IMR-90 (cell line): ENCODE measurements around the gene MPZL3. TPM values are rescaled to one million over a fixed set of nuclear protein-coding genes. Genes with fewer than 3 reads are reported as not detected.

ENCODE experiments used
- ATAC-seq: fragments of 200-7000 bp; cut with Tn5 transposase; 2 replicates; pipeline ENCODE4 v1.9.1; 2020; ENCODE audit warnings: low read depth, mild to moderate bottlenecking, moderate library complexity
- BruUV-seq: library from RNA; stranded (reverse); fragments of 400-500 nt; replicated peaks from 2 replicates; lab custom pipeline; 2021; lab: Mats Ljungman, UMichigan
- CTCF ChIA-PET: fragments of 300-600 bp; formaldehyde crosslinking; extraction: SDS; loops from one replicate; lab custom pipeline; 2021; ENCODE audit warnings: antibody characterized with exemption; lab: Yijun Ruan, JAX
- POLR2A ChIA-PET: fragments of 300-600 bp; sonication (Branson Sonifier 250); formaldehyde crosslinking; loops from one replicate; lab custom pipeline; 2022; ENCODE audit warnings: antibody characterized with exemption; ENCODE audit not compliant: unreplicated experiment; lab: Charles Lee
- DNase-seq: peaks from one replicate; pipeline ENCODE4 v3.0.0; 2013
- H2AFZ ChIP-seq: replicated peaks from 2 replicates; pipeline ENCODE3; 2013; ENCODE audit warnings: low read length, mild to moderate bottlenecking; ENCODE audit not compliant: poor library complexity
- H2AK5ac ChIP-seq: 2 replicates; pipeline ENCODE4 v1.6.1; 2013; ENCODE audit warnings: low read depth, low read length, inconsistent platforms
- H2AK9ac ChIP-seq: replicated peaks from 2 replicates; pipeline ENCODE3; 2013; ENCODE audit warnings: mild to moderate bottlenecking, low read depth, low read length, moderate library complexity; ENCODE audit not compliant: poor library complexity
- H2BK120ac ChIP-seq: 2 replicates; pipeline ENCODE4 v1.6.1; 2013; ENCODE audit warnings: low read depth, low read length, inconsistent platforms
- H2BK15ac ChIP-seq: 3 replicates; pipeline ENCODE4 v1.6.1; 2013; ENCODE audit warnings: low read depth, low read length, inconsistent platforms
- H2BK20ac ChIP-seq: 2 replicates; pipeline ENCODE4 v1.6.1; 2013; ENCODE audit warnings: low read depth, mild to moderate bottlenecking, inconsistent platforms, low read length, moderate library complexity
- H2BK5ac ChIP-seq: 2 replicates; pipeline ENCODE4 v1.6.1; 2013; ENCODE audit warnings: mild to moderate bottlenecking, low read depth, low read length, inconsistent platforms; ENCODE audit not compliant: poor library complexity, severe bottlenecking
- H3K14ac ChIP-seq: replicated peaks from 2 replicates; pipeline ENCODE4 v1.6.1; 2013; ENCODE audit warnings: low read depth, low read length, inconsistent platforms
- H3K18ac ChIP-seq: 2 replicates; pipeline ENCODE4 v1.6.1; 2013; ENCODE audit warnings: low read depth, low read length, control low read depth
- H3K23ac ChIP-seq: 2 replicates; pipeline ENCODE4 v1.6.1; 2013; ENCODE audit warnings: low read depth, low read length, inconsistent platforms
- H3K27ac ChIP-seq: 2 replicates; pipeline ENCODE4 v1.5.1; 2013; ENCODE audit warnings: mild to moderate bottlenecking, control low read depth, low read length; ENCODE audit not compliant: insufficient read depth
- H3K27me3 ChIP-seq: 2 replicates; pipeline ENCODE4 v1.6.1; 2013; ENCODE audit warnings: low read length; ENCODE audit not compliant: control insufficient read depth, insufficient read depth
- H3K36me3 ChIP-seq: 2 replicates; pipeline ENCODE4 v1.6.1; 2013; ENCODE audit warnings: low read length, mixed read lengths; ENCODE audit not compliant: control insufficient read depth, insufficient read depth
- H3K4ac ChIP-seq: 2 replicates; pipeline ENCODE4 v1.6.1; 2013; ENCODE audit warnings: low read depth, low read length, inconsistent platforms
- H3K4me1 ChIP-seq: 2 replicates; pipeline ENCODE4 v1.6.1; 2013; ENCODE audit warnings: low read length, mixed read lengths; ENCODE audit not compliant: control insufficient read depth, insufficient read depth
- H3K4me2 ChIP-seq: 2 replicates; pipeline ENCODE4 v1.6.1; 2013; ENCODE audit warnings: low read depth, mild to moderate bottlenecking, control low read depth, low read length, moderate library complexity
- H3K4me3 ChIP-seq: 2 replicates; pipeline ENCODE4 v1.5.1; 2013; ENCODE audit warnings: low read depth, mild to moderate bottlenecking, control low read depth, low read length, moderate library complexity; ENCODE audit not compliant: insufficient read depth
- H3K56ac ChIP-seq: 2 replicates; pipeline ENCODE4 v1.6.1; 2013; ENCODE audit warnings: low read length, inconsistent platforms; ENCODE audit not compliant: insufficient read depth; ENCODE audit errors: extremely low read depth
- H3K79me1 ChIP-seq, 2 experiments: 2 replicates each; pipeline ENCODE4 v1.6.1; 2013; ENCODE audit warnings: low read length in 2 of 2, inconsistent platforms in 1 of 2, low read depth in 1 of 2
- H3K9ac ChIP-seq: 2 replicates; pipeline ENCODE4 v1.6.1; 2013; ENCODE audit warnings: low read depth, low read length, control low read depth
- H3K9me1 ChIP-seq: 2 replicates; pipeline ENCODE4 v1.6.1; 2013; ENCODE audit warnings: low read length, inconsistent platforms; ENCODE audit not compliant: insufficient read depth
- H3K9me3 ChIP-seq: 2 replicates; pipeline ENCODE4 v1.6.1; 2013; ENCODE audit warnings: low read length; ENCODE audit not compliant: control insufficient read depth, insufficient read depth
- H4K20me1 ChIP-seq: 2 replicates; pipeline ENCODE4 v1.6.1; 2013; ENCODE audit warnings: low read length, inconsistent platforms; ENCODE audit not compliant: insufficient read depth
- H4K5ac ChIP-seq: 2 replicates; pipeline ENCODE4 v1.6.1; 2013; ENCODE audit warnings: mild to moderate bottlenecking, low read depth, low read length, control low read depth
- H4K8ac ChIP-seq, 2 experiments: 2 replicates each; pipeline ENCODE4 v1.6.1; 2013; ENCODE audit warnings: low read depth in 2 of 2, low read length in 2 of 2, control low read depth in 1 of 2, inconsistent platforms in 1 of 2
- H4K91ac ChIP-seq: 2 replicates; pipeline ENCODE4 v1.6.1; 2013; ENCODE audit warnings: low read depth, low read length, inconsistent platforms; ENCODE audit not compliant: insufficient read depth
- BHLHE40 ChIP-seq: fragments of 150-350 bp; IDR thresholded peaks from 2 replicates; pipeline ENCODE4 v1.6.1; 2016; ENCODE audit warnings: mild to moderate bottlenecking, low read depth, low read length
- CHD1 ChIP-seq: IDR thresholded peaks from 2 replicates; pipeline ENCODE4 v1.6.1; 2012; ENCODE audit warnings: low read depth, low read length, improper control_type of control experiment
- MAZ ChIP-seq: IDR thresholded peaks from 2 replicates; pipeline ENCODE4 v1.6.1; 2012; ENCODE audit warnings: low read depth, mild to moderate bottlenecking, low read length, improper control_type of control experiment, moderate library complexity, borderline replicate concordance
- NFE2L2 ChIP-seq: fragments of 150-350 bp; IDR thresholded peaks from 2 replicates; pipeline ENCODE4 v1.6.1; 2016; ENCODE audit warnings: low read depth, mild to moderate bottlenecking, low read length
- POLR2A ChIP-seq: IDR thresholded peaks from 2 replicates; pipeline ENCODE4 v1.6.1; 2012; ENCODE audit warnings: mild to moderate bottlenecking, low read depth, low read length
- RAD21 ChIP-seq: IDR thresholded peaks from 2 replicates; pipeline ENCODE4 v1.6.1; 2012; ENCODE audit warnings: low read length, improper control_type of control experiment
- WGBS, 2 experiments: methylation state at CpG; one replicate each; pipeline versions ENCODE4 v1.1.5 to v1.1.7; 2013; ENCODE audit warnings: missing lambda C conversion rate in 2 of 2; ENCODE audit not compliant: insufficient read length in 1 of 2; ENCODE audit errors: extremely low coverage in 2 of 2; 5-methylcytosine and 5-hydroxymethylcytosine counted together
- dilution Hi-C: fragments of 300-500 bp; cut with HindIII; formaldehyde crosslinking; loops from one replicate; pipeline ENCODE4 v1.14.3; 2018; ENCODE audit warnings: low sequenced_read_pairs; ENCODE audit not compliant: unreplicated experiment
- in situ Hi-C: fragments of 300-500 bp; cut with MboI; formaldehyde crosslinking; loops from 3 replicates; pipeline ENCODE4 v1.14.3; 2019; ENCODE audit warnings: low sequenced_read_pairs, inconsistent platforms, mixed read lengths
- intact Hi-C: fragments of 100-400 bp; cut with micrococcal nuclease; formaldehyde crosslinking; loops from 2 replicates; pipeline ENCODE4 v1.10.0; 2022
- polyA plus RNA-seq, 3 experiments: library from polyadenylated mRNA; depleted of rRNA; stranded (reverse); fragments of >200 nt; gene quantifications; 2 replicates each; pipeline ENCODE4 v1.2.3, GENCODE V29; 2012; ENCODE audit warnings: low replicate concordance in 1 of 3
- total RNA-seq: library from RNA; depleted of rRNA; stranded (reverse); fragments of >200 nt; gene quantifications from 2 replicates; pipeline ENCODE4 v1.2.3, GENCODE V29; 2012

MPZL3 gene
- total and polyA plus RNA-seq, 2 of the 4 experiments (the other 2 are of a cell fraction), result 0.15 to 0.36 TPM

GRCh38 chr11:118223992-118224391 is 28.2 kb downstream of the MPZL3 start:
- Histone ChIP-seq H2BK5ac (no peak overlapping the region), H2AFZ (no peak overlapping the region), H4K5ac (no peak overlapping the region), H2AK5ac (no peak overlapping the region), H3K36me3 (no peaks in the 10 kb centered on the region), H3K23ac (no peak overlapping the region), H3K4ac (no peak overlapping the region), H3K27me3 (no peaks in the 10 kb centered on the region; the same call in 1 of the 2 replicates), H2BK120ac (no peak overlapping the region), H2AK9ac (no peak overlapping the region), H3K18ac (no peak overlapping the region), H3K56ac (no peak overlapping the region), H4K20me1 (no peaks in the 10 kb centered on the region), H4K8ac (no peak overlapping the region), H3K14ac (no peak overlapping the region), H3K9me1 (no peaks in the 10 kb centered on the region), H3K9ac (no peak overlapping the region), H2BK15ac (no peak overlapping the region), H2BK20ac (no peak overlapping the region), H3K4me1 (no peaks in the 10 kb centered on the region), H3K4me2 (no peak overlapping the region), H3K4me3 (no peak overlapping the region), H3K27ac (no peak overlapping the region), H4K91ac (no peak overlapping the region), H3K9me3 (no peaks in the 10 kb centered on the region), H3K79me1 (no peaks in the 10 kb centered on the region)
- no TSS peak for BruUV-seq
- ATAC-seq (no peak), DNase-seq (no peak)
- dilution Hi-C loops (no loop called here), in situ Hi-C loops (no loop called here), intact Hi-C loops (no loop called here)
- ChIA-PET CTCF (no interaction called here), POLR2A (no interaction called here)
- WGBS, 2 experiments, result 67% methylated on average over 1 of the region's 6 CpGs; no CpG with 5 or more reads in 1 of the 2 experiments
- TF ChIP-seq POLR2A (no peak), MAZ (no peak), RAD21 (no peak), CHD1 (no peak), NFE2L2 (no peak), BHLHE40 (no peak)
